NCI-H2227 (cell line): ENCODE measurements around the gene NPHP4.

ENCODE experiments used
- DNase-seq: peaks from one replicate; lab custom pipeline; 2025; ENCODE audit not compliant: unreplicated experiment; lab: John Stamatoyannopoulos, UW

The NPHP4 gene

DNA sequence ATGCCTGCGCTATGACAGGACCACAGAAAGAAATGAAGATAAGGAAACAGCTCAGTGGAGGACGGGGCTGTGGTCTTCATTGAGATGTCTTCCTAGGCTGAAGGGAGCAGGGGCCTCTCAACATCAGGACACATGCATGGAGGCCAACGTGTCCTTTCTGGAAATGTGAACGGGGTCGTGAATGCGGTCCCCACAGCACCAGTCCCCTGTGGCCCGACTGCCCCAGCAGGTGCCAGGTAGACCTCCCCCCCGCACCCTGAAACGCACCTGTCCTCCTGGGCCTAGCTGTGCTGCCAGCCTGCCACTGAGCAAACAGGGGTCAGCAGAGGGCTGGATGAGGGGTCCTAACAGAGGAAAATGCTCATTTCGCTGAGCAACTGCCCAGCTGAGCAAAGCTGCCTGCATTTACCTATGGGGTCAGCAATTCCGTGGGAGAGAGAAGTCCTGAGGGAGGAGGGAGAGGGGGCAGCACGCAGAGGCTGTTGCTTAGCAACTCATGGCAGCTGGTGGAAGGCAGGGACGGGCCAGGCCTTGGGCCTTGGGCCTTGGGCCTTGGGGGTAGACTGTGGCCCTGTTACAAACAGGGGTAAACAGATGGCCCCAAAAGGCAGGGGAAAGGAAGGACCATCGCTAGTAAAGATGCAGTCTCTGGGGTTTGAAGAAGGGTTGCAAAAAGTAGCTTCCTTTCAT is 77.4 kb downstream of the NPHP4 start:
- peak; percentile 47 for DNase-seq

DNA sequence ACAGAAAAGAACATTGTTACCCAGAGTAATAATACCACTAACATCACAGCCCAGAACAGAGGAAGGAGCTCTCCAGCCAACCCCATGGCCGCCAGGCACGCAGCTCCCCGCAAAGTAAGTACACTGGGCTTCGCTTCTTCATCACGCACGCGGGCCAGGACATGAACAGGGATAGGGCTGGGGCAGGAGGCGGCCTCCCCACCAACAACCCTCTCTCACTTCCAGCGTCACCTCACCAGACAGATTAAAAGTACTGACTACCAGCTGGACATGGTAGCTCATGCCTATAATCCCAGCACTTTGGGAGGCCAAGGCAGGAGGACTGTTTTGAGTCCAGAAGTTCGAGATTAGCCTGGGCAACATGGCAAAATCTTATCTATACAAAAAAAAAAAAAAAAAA is 78.3 kb downstream of the NPHP4 start:
- DNase-seq: no peak

DNA sequence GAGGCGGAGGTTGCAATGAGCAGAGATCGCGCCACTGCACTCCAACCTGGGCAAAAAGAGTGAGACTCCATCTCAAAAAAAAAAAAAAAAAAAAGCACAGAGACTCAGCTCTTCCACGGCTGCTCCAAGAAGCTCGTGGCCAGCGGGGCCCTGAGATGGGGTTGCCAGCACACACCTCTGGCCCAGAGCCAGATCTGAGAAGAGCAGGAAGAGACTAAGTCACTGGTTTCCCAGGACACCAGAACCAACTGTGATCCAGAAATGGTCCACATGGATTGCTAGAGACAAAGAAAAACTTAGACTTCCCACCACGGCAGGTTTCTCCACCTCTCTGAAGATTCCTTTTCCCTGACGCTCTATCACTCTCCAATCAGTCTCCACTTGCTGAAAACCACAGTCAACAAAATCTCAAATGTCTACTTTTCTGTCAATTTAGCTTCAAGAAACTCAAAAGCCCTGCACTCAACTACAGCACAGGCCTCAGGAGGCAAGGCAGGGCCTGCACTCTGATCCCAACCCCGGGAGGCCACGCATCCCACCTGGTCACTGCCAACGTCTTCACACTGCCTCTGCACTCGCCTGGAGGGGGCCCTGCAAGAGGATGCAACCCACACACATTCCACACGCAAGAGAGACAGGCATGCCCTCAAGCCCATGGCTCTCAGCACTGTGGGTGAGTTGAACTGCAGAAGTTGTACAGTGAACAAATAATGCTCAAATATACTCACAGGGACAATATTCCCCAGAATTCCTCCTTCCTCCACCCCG is 79.0 kb downstream of the NPHP4 start:
- no peak for DNase-seq

DNA sequence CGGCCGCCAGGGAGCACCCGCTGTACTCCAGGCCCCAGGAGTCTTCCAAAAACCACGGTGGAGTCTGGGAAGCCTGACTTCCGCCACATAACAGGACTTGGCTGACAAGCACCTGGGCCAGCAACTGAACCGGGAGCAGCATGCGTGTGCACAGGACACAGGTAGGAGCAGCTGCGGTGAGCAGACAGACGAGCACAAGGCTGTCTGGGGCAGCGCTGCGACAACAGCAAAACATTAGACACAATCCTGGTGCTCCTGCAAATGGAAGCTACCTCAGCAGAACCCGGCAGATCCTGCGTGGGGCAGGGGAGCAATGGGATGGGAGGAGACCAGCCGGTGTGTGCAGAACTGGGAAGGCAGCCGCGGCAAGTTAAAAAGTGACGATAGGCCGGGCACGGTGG is 80.4 kb downstream of the NPHP4 start:
- DNase-seq: no peak

DNA sequence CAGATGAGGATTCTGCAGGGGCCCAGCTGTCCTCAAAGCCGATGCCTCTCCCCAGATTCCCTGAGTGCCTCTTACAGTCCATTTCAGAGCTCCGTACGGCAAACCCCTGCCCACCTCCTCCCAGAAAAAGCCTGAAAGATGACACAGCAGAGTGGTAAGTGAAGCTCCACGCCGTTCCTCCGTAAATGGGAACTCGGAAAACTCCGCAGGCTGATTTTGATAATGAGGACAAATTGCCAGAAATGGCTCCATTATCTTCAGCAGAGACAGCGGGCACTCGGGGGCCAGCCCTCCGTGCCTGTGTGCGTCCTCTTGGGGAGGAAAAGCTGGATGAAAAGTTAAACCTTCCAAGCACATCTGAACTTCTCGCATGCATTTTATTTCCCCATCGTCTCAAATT is 81.1 kb downstream of the NPHP4 start:
- peak; percentile 65 for DNase-seq

DNA sequence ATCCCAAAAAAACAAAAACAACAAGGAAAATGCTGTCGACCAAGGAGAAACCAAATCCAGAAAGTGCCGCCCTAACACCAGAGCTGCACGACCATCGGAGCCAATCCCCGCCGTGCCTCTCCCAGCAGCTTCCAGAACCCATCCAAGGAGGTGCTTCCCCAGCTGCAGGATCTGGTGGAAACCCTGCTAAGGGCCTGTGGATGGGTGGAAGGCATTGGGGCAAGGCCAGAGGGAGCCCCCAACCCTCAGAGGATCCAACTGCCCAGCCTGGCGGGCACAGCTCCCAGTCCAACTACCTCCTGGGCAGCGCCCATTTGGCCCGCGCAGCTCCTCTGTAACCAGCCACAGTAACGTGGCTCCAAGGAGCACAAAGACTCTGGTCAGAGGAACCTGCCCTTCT is 81.6 kb downstream of the NPHP4 start:
- DNase-seq: no peak

DNA sequence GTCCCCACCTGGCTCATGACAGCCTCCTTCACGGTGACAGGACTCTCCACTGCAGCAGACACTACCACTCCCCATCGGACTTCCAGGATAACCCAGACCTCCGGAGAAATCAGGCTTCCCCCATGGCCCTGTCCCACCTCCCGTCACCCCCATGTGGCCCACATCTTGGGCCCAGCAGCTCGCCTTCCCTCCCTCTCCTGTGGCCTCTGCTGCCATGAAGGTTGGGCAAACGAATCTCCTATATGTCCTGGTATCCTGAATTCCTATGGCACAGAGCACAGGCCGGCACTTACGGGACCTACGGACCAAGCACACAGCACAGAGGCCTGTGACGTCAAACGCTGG is 82.0 kb downstream of the NPHP4 start:
- DNase-seq: no peak

DNA sequence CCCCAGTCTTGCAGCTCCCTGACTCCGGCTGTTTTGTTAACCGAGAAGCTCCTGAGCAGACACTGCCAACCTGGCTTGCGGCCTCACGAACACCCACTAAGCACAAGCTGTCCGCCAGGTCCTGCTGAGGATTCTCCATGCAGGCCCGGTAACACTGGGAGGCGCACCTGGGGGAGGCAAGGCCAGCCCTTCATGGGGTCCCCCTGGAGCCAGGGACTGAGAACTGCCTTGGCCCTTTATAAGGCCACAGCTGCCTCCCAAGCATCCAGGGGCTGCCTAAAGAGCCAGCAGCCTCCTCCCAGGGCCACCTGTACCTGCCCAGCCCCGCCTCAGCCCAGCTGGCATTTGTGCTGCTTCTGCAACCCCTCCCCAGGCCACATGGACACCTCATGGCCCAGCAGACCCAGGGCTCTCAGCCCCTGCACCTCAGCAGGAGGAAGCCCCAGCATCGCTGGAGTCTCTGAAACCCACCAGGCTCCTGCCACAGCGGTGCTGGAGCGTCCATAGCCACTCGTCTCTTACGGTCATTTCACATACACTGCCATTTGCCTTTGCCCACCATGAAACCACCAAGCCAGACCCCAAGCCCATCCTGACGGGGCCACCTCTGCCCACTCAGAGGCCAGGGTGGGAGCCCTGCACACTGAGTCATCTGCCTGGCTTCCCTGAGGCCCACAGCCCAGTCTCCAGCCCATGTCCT is 82.5 kb downstream of the NPHP4 start:
- no peak for DNase-seq

DNA sequence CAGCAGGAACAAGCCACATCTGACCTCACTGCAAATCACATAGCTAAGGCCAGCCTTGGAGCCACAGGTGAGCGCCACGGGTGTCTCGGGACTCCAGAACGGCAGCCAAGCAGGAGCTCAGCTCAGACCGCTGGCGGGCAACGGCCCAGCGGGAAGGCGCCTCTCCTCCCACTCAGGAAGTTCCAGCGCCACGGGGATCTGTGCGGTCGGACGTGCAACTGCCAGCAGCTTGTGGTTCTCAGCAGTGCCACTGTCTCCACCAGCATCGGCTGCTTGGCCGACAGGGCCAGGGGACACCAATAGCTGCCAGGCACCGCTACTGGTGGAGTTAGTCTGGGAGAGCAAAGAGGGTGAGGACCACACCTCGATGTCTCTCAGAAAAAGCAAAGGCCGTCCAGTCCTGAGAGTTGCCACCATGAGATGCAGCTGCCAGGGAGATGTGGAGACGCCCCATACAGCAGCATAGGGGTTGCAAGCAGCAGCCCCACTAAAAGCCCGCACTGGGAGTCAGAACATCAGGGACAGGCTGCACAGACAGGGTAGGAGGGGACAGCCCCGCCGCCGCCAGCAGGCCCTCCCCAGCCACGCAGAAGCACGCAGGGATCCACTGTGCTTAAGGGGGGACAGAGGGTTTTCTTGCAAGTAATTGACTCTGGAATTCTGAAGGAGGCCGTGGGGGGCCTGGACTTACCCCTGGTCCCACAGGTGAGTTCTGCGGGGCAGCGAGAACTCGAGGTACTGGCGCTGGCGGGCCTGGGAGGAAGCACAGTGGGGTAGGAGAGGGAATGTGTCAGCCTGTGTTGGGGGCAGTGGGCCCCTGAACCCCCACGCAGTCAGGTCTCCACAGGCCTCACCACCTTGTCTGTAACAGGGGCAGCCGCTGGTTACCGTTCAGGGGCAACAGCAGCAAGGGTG is 83.5 kb downstream of the NPHP4 start:
- no peak for DNase-seq

DNA sequence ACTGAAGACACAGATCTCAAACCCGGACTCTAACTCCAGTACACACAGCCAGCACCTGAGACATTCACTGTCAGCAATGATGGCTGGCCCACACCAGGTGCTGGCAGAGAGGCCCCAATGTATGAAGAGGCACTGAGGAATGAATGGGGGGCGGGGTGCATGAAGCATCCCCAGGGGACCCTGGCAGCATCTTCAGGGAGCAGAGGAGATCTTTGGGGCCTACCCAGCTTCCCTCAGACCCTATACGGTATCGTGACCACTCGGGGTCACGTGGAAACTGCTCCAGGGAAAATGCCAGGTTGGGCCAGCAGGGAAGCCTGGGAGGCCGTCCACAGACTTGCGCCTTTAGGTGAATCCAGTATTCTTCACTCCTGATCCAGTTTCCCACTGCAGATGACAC is 84.3 kb downstream of the NPHP4 start:
- DNase-seq: no peak

DNA sequence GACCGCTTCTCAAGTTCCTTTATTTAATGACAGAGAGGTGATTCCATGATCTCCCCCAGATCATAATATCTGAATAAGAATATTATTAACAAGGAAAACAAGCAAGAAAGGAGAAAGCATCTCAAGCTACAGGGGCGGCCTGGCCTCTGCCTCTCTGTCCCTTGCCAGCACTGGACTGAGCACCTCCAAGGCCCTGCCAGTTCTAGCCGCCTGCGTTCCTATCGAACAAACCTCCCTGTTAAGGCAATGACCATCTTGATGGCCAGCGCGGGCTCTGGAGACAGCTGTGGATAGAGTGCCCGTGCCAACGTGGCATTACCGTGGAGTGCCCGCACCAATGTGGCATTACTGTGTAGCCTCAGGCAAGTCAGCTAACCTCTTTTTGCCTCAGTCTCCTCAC is 84.8 kb downstream of the NPHP4 start:
- DNase-seq: no peak

DNA sequence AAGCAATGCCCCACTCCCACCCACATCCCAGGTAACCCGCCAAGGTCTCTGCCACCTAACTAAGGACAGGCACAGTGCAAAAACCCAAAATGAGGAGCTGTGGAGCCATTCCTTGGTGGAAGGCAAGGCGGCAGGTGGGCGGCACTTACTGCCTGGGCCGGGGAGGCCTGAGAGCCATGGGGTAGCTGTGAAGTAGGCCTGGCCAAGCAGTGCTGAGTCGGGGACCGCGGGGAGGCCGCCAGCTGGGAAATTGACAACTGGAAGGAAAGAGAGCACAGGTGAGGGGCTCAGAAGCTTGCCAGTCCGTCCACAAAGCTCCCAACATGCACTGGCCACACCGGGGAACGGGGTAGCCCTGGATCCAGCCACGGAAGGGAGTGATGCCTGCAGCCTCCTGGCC is 85.3 kb downstream of the NPHP4 start:
- no peak for DNase-seq

DNA sequence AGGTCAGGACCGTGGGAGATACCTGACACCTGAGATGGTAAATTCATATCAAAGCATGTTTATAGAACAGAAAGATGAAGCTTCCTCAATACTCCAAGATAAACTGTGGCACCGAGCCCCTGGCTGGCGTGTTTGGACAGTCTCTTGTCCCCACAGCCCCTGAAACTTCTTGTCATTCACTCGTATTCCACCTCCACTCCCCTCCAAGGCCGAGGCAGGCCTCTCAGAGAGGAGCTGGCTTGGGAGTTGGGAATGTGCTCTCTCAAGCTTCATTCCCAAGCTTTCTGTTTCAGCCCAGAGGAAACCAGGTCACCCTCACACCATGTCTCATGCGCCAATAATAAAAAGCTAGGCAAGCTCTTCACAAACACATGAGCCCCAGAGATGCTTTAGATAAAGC is 86.1 kb downstream of the NPHP4 start:
- DNase-seq: no peak

DNA sequence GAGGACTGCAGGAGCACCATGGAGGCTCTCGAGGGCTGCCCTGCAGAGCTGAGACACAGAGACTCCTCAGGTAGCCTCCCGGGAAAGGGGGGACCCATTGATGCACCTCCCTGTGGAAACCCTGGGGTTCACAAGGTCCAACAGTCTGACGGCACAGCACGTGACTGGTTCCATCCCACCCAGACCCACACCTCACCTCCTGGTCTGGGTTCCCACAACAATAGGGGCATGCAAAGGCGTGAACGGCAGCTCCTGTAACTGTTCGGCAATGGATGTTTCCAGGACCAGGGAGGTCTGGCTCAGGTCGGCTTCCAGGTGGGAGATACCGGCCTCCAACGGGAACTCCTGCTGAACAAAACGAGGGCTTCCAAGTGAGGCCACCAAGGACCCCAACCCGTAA is 86.8 kb downstream of the NPHP4 start:
- DNase-seq: no peak

DNA sequence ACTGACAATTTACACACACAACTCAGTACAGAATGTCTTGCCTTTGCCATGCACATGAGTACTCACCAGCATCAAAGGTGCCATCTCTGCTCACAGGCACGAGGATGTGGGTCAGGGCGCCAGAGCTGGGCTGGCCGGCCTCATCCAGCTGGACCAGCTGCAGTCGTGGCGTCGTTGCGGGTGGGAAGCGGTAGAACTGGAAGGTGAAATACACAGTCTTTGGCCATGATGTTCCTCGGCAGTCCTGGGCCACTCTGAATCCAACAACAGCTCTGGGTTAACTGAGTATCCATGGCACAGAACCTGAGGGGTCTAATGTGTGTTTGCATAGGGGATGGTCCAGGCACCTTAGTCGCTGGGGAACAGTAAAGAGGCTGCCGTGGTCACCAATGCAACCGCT is 87.7 kb downstream of the NPHP4 start:
- DNase-seq: no peak

DNA sequence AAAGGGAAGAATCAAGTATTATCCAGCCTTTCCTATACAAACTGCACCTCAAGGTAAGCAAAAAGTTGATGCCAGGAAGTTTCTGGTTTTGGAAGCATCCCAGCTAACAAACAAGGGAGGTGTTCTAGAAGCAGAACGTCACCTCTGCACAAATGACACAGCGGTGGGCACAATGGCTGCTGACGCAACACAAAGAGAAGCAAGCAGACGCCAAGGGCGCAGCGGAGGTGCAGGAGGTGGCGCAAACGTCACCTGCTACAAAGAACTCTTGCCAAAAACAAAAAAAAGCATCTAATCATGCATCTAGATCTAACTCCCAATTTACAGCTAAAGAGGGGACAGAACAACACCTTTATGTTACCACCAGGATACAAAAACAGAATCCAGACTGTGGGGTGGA is 88.5 kb downstream of the NPHP4 start:
- no peak for DNase-seq

DNA sequence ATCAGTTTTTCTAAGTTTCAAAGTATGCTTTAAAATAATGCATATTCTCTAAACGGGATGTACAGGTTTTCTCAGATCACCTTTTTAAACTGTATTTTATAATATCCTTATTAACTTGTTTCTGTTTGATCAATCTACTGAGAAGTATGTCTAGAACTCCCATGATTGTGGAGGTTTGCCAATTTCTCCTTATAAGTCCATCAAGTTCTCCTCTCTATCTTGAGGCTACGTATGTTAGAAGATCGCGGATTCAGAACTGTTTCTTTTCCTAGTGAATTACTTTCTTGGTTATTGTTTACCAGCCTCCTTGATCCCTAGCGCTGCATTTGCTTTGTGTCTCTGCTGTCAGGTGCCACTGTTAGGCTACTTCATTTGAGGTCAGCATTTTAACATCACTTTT is 89.2 kb downstream of the NPHP4 start:
- DNase-seq: no peak

DNA sequence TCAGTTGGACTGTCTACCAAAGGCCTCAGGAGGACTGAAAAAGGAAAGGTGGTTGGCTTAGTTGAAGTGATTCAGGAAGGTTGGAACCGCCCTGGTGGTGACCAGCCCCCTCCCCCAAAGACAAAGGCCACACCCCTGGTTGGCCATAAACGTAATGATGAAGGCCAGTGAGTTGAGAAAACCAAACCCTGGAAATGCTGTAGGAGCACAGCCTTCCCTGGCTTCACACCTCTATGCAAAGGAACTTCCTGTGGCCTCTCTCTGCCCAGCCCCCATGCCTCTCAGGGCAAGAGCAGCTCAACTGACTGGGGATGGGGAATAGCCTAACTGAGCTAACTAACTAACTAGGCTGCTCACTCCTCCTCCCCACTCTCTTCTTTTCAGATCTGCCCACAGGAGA is 90.4 kb downstream of the NPHP4 start:
- DNase-seq: no peak

DNA sequence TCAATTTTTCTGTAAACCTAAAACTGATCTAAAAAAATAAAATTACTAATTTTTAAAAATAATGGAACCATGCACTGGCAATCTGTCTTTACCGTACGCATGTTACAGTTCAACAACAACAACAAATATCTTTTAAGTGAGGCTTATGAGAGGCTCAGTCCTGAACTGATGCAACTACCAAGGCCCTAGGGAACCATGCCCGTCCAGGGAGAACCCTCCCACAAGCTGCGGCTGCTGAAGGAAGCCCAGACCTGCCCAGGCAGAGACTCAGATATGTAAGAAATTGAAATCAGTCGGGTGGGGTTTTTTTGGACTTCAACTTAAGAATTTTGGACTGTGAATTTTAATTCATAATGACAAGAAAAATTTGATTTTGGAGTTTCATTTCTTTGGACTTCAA is 91.1 kb downstream of the NPHP4 start:
- DNase-seq: no peak

DNA sequence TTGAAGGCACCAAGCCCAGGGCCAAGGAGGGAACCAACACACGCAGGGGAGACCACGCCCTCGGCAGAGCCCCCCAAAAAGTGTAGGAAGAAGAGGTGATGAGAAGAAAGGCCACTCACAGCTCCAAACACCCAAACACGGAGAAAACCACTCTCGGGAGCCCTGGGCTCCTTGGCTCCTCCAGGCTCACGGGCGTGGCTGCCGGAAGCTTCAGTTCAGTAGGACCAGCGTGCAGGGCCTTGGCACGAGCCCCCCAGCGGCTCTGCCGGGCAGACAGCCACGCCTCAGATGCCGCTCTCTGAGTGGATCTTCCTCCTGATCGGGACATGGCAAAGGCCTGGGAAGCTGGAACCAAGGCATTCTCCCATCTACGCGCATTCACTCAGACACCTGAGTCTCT is 94.0 kb downstream of the NPHP4 start:
- DNase-seq: no peak
